GM23338 (cell line): ENCODE data around the gene CLASP2. TPM values are rescaled to one million over a fixed set of nuclear protein-coding genes. Genes with fewer than 3 reads are reported as not detected.

ENCODE experiments used
- ATAC-seq: fragments of 200-7000 bp; cut with Tn5 transposase; 3 replicates; pipeline ENCODE4 v1.9.1; 2020
- DNase-seq: peaks from one replicate; pipeline ENCODE4 v3.0.0-alpha.2; 2015; ENCODE audit warnings: low spot score
- H2AFZ ChIP-seq: fragments of 200-600 bp; sonication (generic); 2 replicates; pipeline ENCODE4 v1.8.0; 2016; ENCODE audit warnings: antibody characterized with exemption, mild to moderate bottlenecking, moderate library complexity
- H3F3A ChIP-seq: fragments of 200-600 bp; sonication (generic); replicated peaks from 2 replicates; pipeline ENCODE4 v1.8.0; 2017; ENCODE audit warnings: antibody characterized with exemption, mixed run types, low read depth
- H3K27ac ChIP-seq: fragments of 200-600 bp; sonication (generic); 2 replicates; pipeline ENCODE4 v1.6.1; 2016; ENCODE audit warnings: low read depth
- H3K27me3 ChIP-seq: fragments of 200-600 bp; sonication (generic); 2 replicates; pipeline ENCODE4 v1.8.0; 2016; ENCODE audit warnings: mild to moderate bottlenecking, mixed run types, moderate library complexity; ENCODE audit not compliant: insufficient read depth
- H3K36me3 ChIP-seq: fragments of 200-600 bp; sonication (generic); 2 replicates; pipeline ENCODE4 v1.8.0; 2016; ENCODE audit warnings: mild to moderate bottlenecking; ENCODE audit not compliant: insufficient read depth
- H3K4me1 ChIP-seq: fragments of 200-600 bp; sonication (generic); 2 replicates; pipeline ENCODE4 v1.8.0; 2016; ENCODE audit warnings: mild to moderate bottlenecking, moderate library complexity; ENCODE audit not compliant: insufficient read depth
- H3K4me2 ChIP-seq: fragments of 200-600 bp; sonication (generic); 2 replicates; pipeline ENCODE4 v1.7.1; 2017; ENCODE audit warnings: mixed run types
- H3K4me3 ChIP-seq: fragments of 200-600 bp; sonication (generic); 2 replicates; pipeline ENCODE4 v1.6.1; 2016; ENCODE audit warnings: mixed run types
- H3K79me2 ChIP-seq: fragments of 200-600 bp; sonication (generic); replicated peaks from 2 replicates; pipeline ENCODE4 v1.8.0; 2017; ENCODE audit warnings: mild to moderate bottlenecking; ENCODE audit not compliant: insufficient read depth
- H3K9me2 ChIP-seq: fragments of 200-600 bp; sonication (generic); 2 replicates; pipeline ENCODE4 v1.8.0; 2017; ENCODE audit not compliant: insufficient read depth
- H4K20me1 ChIP-seq: fragments of 200-600 bp; sonication (generic); replicated peaks from 2 replicates; pipeline ENCODE4 v1.8.0; 2017; ENCODE audit warnings: mild to moderate bottlenecking; ENCODE audit not compliant: insufficient read depth
- H3K27ac Mint-ChIP-seq: 2 replicates; pipeline ENCODE4 v1.8.0; 2020; ENCODE audit warnings: inconsistent platforms, mild to moderate bottlenecking, moderate library complexity, mixed read lengths
- H3K27me3 Mint-ChIP-seq: 3 replicates; pipeline ENCODE4 v1.8.0; 2022; ENCODE audit warnings: low read depth, mild to moderate bottlenecking, moderate library complexity, mixed read lengths, inconsistent platforms; ENCODE audit not compliant: insufficient read depth, poor library complexity
- H3K36me3 Mint-ChIP-seq: 3 replicates; pipeline ENCODE4 v1.8.0; 2021; ENCODE audit warnings: low read depth, mild to moderate bottlenecking, inconsistent platforms, moderate library complexity, mixed read lengths
- H3K4me1 Mint-ChIP-seq: 3 replicates; pipeline ENCODE4 v1.8.0; 2020; ENCODE audit warnings: mild to moderate bottlenecking, inconsistent platforms, mixed read lengths
- H3K4me3 Mint-ChIP-seq: 3 replicates; pipeline ENCODE4 v1.8.0; 2021; ENCODE audit warnings: moderate library complexity, mild to moderate bottlenecking, inconsistent platforms, mixed read lengths
- H3K9me3 Mint-ChIP-seq: 3 replicates; pipeline ENCODE4 v1.8.0; 2020; ENCODE audit warnings: moderate library complexity, mild to moderate bottlenecking, inconsistent platforms, mixed read lengths
- EZH2phosphoT487 ChIP-seq: fragments of 200-600 bp; sonication (generic); IDR thresholded peaks from one replicate; pipeline ENCODE4 v1.8.1; 2018; ENCODE audit warnings: antibody characterized with exemption; ENCODE audit not compliant: unreplicated experiment
- NANOG ChIP-seq: IDR thresholded peaks from 2 replicates; pipeline ENCODE4 v1.6.1; 2016; ENCODE audit warnings: antibody characterized with exemption, borderline replicate concordance
- POLR2AphosphoS5 ChIP-seq: IDR thresholded peaks from 2 replicates; pipeline ENCODE4 v1.6.1; 2016; ENCODE audit warnings: antibody characterized with exemption, low read depth
- ZNF114 ChIP-seq: fragments of 250-450 bp; sonication (Bioruptor Pico); IDR thresholded peaks from 2 replicates; pipeline ENCODE4 v1.5.0; 2020; ENCODE audit warnings: mild to moderate bottlenecking, moderate library complexity
- ZNF331 ChIP-seq: fragments of 250-450 bp; sonication (Bioruptor Pico); IDR thresholded peaks from 2 replicates; pipeline ENCODE4 v1.5.0; 2020; ENCODE audit warnings: low read depth, mild to moderate bottlenecking, moderate library complexity
- ZNF462 ChIP-seq: fragments of 250-450 bp; sonication (Bioruptor Pico); IDR thresholded peaks from 2 replicates; pipeline ENCODE4 v1.5.0; 2020; ENCODE audit warnings: mild to moderate bottlenecking, moderate library complexity
- polyA plus RNA-seq: library from polyadenylated mRNA; unstranded; fragments of >200 nt; fragmentation: Nextera tagmentation; extraction: Ambion mirVana; gene quantifications from 2 replicates; pipeline ENCODE4 v1.2.1, GENCODE V29; 2016
- total RNA-seq: library from RNA; depleted of rRNA; stranded (reverse); fragments of >200 nt; shearing (Covaris generic); gene quantifications from 2 replicates; pipeline ENCODE4 v1.2.3, GENCODE V29; 2014

The CLASP2 gene
- total and polyA plus RNA-seq, 2 experiments from 2014 or later: 12.8 to 74.6 TPM

GRCh38 chr3:33724256-33724655, 6.2 kb upstream of the CLASP2 start:
- no peak overlapping the region for H3K4me3 ChIP-seq
- H3K27me3 Mint-ChIP-seq: peaks cover 3% of the 10 kb centered on the region
- H3K36me3 Mint-ChIP-seq: no peaks in the 10 kb centered on the region
- no peak for ATAC-seq
- H3F3A ChIP-seq: no peaks in the 10 kb centered on the region
- no peak overlapping the region for H3K27ac ChIP-seq
- no peak overlapping the region for H3K4me2 ChIP-seq
- H4K20me1 ChIP-seq: no peaks in the 10 kb centered on the region
- 0 out of 2 replicates have a peak, but pooled peaks cover 6% of the 10 kb centered on the region for H3K9me2 ChIP-seq
- no peaks in the 10 kb centered on the region for H3K4me1 Mint-ChIP-seq
- TF ChIP-seq POLR2AphosphoS5 (no peak), ZNF462 (CRISPR knock-in tag) (no peak)
- H3K4me3 Mint-ChIP-seq: no peak overlapping the region
- H3K27me3 ChIP-seq: no peaks in the 10 kb centered on the region
- no peaks in the 10 kb centered on the region for H3K36me3 ChIP-seq
- H3K9me3 Mint-ChIP-seq: no peaks in the 10 kb centered on the region
- no peaks in the 10 kb centered on the region for H3K4me1 ChIP-seq
- H3K27ac Mint-ChIP-seq: no peak overlapping the region
- no peaks in the 10 kb centered on the region for H3K79me2 ChIP-seq
- peak overlapping the region; percentile 76; the same call in 1 of the 2 replicates for H2AFZ ChIP-seq
- no peak for DNase-seq

GRCh38 chr3:33722626-33723370, 4.7 kb upstream of the CLASP2 start:
- Histone ChIP-seq H3K27me3 (no peaks in the 10 kb centered on the region), H3K27ac (no peak overlapping the region), H3K36me3 (no peaks in the 10 kb centered on the region), H3K4me2 (no peak overlapping the region), H3K79me2 (no peaks in the 10 kb centered on the region), H3K4me3 (no peak overlapping the region), H2AFZ (no peak overlapping the region), H3K9me2 (0 out of 2 replicates have a peak, but pooled peaks cover 6% of the 10 kb centered on the region), H3F3A (no peaks in the 10 kb centered on the region), H3K4me1 (no peaks in the 10 kb centered on the region), H4K20me1 (no peaks in the 10 kb centered on the region)
- H3K36me3 Mint-ChIP-seq: no peaks in the 10 kb centered on the region
- no peaks in the 10 kb centered on the region for H3K9me3 Mint-ChIP-seq
- no peak overlapping the region for H3K27ac Mint-ChIP-seq
- peaks cover 5% of the 10 kb centered on the region for H3K27me3 Mint-ChIP-seq
- H3K4me1 Mint-ChIP-seq: no peaks in the 10 kb centered on the region; the same call in 2 of the 3 replicates
- H3K4me3 Mint-ChIP-seq: no peak overlapping the region
- ATAC-seq: no peak
- DNase-seq: no peak
- TF ChIP-seq ZNF114 (CRISPR knock-in tag) (no peak), EZH2phosphoT487 (no peak), ZNF462 (CRISPR knock-in tag) (no peak), NANOG (no peak), ZNF331 (no peak)
